HUES64 (cell line): ENCODE measurements around the gene ENTREP1.

Source experiments
- H3K27ac ChIP-seq: 2 replicates; pipeline ENCODE4 v1.7.0; 2013; ENCODE audit warnings: low read depth, low read length, inconsistent platforms
- H3K27me3 ChIP-seq: 2 replicates; pipeline ENCODE4 v1.6.1; 2013; ENCODE audit warnings: mild to moderate bottlenecking, low read length; ENCODE audit not compliant: insufficient read depth
- H3K36me3 ChIP-seq: 2 replicates; pipeline ENCODE4 v1.6.1; 2013; ENCODE audit warnings: mild to moderate bottlenecking, low read length; ENCODE audit not compliant: insufficient read depth
- H3K4me1 ChIP-seq: 2 replicates; pipeline ENCODE4 v1.6.1; 2013; ENCODE audit warnings: mild to moderate bottlenecking, low read length, moderate library complexity; ENCODE audit not compliant: insufficient read depth
- H3K4me3 ChIP-seq: 2 replicates; pipeline ENCODE4 v1.5.1; 2013; ENCODE audit warnings: mild to moderate bottlenecking, low read length, moderate library complexity
- H3K9ac ChIP-seq: 2 replicates; pipeline ENCODE4 v1.6.1; 2013; ENCODE audit warnings: mild to moderate bottlenecking, low read depth, low read length
- H3K9me3 ChIP-seq: 2 replicates; pipeline ENCODE4 v1.6.1; 2013; ENCODE audit warnings: low read depth, low read length; ENCODE audit not compliant: insufficient read depth
- WGBS: fragments of 150-250, 120-280 bp; methylation state at CpG from one replicate; pipeline ENCODE4 v1.1.7; 2013; ENCODE audit warnings: missing lambda C conversion rate; 5-methylcytosine and 5-hydroxymethylcytosine counted together

Gene ENTREP1

GRCh38 chr9:69412741-69413150 lies 87.7 kb downstream of the ENTREP1 start:
- Histone ChIP-seq H3K4me1 (peaks cover 11% of the 10 kb centered on the region; the same call in 1 of the 2 replicates), H3K4me3 (no peak overlapping the region), H3K27me3 (no peaks in the 10 kb centered on the region), H3K27ac (no peak overlapping the region), H3K36me3 (no peaks in the 10 kb centered on the region), H3K9me3 (no peaks in the 10 kb centered on the region), H3K9ac (no peak overlapping the region)
- WGBS = 38% methylated on average over 20 of the region's 20 CpGs

GRCh38 chr9:69420611-69421270 lies 95.7 kb downstream of the ENTREP1 start:
- Histone ChIP-seq H3K9ac (no peak overlapping the region), H3K4me1 (no peaks in the 10 kb centered on the region), H3K9me3 (no peaks in the 10 kb centered on the region; the same call in 1 of the 2 replicates), H3K4me3 (no peak overlapping the region), H3K27ac (no peak overlapping the region), H3K27me3 (no peaks in the 10 kb centered on the region), H3K36me3 (no peaks in the 10 kb centered on the region)
- 93% methylated on average over 10 of the region's 10 CpGs for WGBS

GRCh38 chr9:69421908-69422801 lies 97.1 kb downstream of the ENTREP1 start:
- 63% methylated on average over 16 of the region's 16 CpGs for WGBS
- H3K27me3 ChIP-seq = no peaks in the 10 kb centered on the region
- H3K36me3 ChIP-seq = no peaks in the 10 kb centered on the region
- H3K4me3 ChIP-seq = no peak overlapping the region
- H3K4me1 ChIP-seq = no peaks in the 10 kb centered on the region
- no peak overlapping the region for H3K9ac ChIP-seq
- H3K9me3 ChIP-seq = no peaks in the 10 kb centered on the region; the same call in 1 of the 2 replicates
- no peak overlapping the region for H3K27ac ChIP-seq

DNA sequence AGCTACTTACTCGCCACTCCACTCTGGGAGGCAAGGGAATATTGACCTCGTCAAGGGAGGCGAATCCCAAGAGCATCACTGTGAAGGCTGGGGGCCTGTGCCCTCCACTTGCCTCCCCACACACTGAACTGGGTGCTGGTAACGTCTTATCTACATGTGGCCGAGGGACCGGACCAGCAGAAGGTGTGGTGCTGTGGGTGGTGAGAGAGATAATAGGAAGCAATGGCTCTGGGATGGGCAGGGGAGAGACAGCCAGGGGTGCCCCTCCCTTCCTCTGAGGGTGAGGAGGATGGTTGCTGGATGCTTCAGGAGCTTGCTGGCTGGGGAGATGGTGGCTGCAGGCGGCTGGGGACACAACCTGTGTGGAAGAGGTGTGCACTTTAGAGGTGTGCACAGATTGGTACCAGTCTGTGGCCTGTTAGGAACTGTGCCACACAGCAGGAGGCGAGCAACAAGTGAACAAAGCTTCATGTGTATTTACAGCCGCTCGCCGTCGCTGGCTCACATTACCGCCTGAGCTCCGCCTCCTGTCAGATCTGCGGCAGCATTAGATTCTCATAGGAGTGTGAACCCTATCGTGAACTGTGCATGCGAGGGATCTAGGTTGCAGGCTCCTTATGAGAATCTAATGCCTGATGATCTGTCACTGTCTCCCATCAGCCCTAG lies 100.3 kb downstream of the ENTREP1 start:
- no peak overlapping the region for H3K9ac ChIP-seq
- no peaks in the 10 kb centered on the region for H3K4me1 ChIP-seq
- H3K27me3 ChIP-seq = no peaks in the 10 kb centered on the region
- 93% methylated on average over 17 of the region's 17 CpGs for WGBS
- H3K4me3 ChIP-seq = no peak overlapping the region
- no peaks in the 10 kb centered on the region for H3K36me3 ChIP-seq
- H3K27ac ChIP-seq = no peak overlapping the region
- no peaks in the 10 kb centered on the region for H3K9me3 ChIP-seq

- no peak overlapping the region for H3K9ac ChIP-seq
- H3K27me3 ChIP-seq = no peaks in the 10 kb centered on the region
- H3K27ac ChIP-seq = no peak overlapping the region
- no peak overlapping the region for H3K4me3 ChIP-seq
- 100% methylated on average over 4 of the region's 4 CpGs for WGBS
- no peaks in the 10 kb centered on the region for H3K36me3 ChIP-seq
- no peaks in the 10 kb centered on the region for H3K9me3 ChIP-seq
- H3K4me1 ChIP-seq = no peaks in the 10 kb centered on the region
These were observed 102.3 kb downstream of the ENTREP1 start for GRCh38 chr9:69427286-69427685.

- H3K36me3 ChIP-seq = no peaks in the 10 kb centered on the region
- no peaks in the 10 kb centered on the region for H3K9me3 ChIP-seq
- no peak overlapping the region for H3K27ac ChIP-seq
- H3K4me1 ChIP-seq = no peaks in the 10 kb centered on the region
- H3K4me3 ChIP-seq = no peak overlapping the region
- H3K27me3 ChIP-seq = no peaks in the 10 kb centered on the region
- WGBS = 89% methylated on average over 14 of the region's 15 CpGs
- H3K9ac ChIP-seq = no peak overlapping the region
These were observed 103.2 kb downstream of the ENTREP1 start for GRCh38 chr9:69428017-69428785.

GRCh38 chr9:69429281-69429680 lies 104.3 kb downstream of the ENTREP1 start:
- Histone ChIP-seq H3K27ac (no peak overlapping the region), H3K9ac (no peak overlapping the region), H3K4me3 (no peak overlapping the region), H3K9me3 (no peaks in the 10 kb centered on the region), H3K4me1 (no peaks in the 10 kb centered on the region), H3K36me3 (no peaks in the 10 kb centered on the region), H3K27me3 (no peaks in the 10 kb centered on the region)
- WGBS = 87% methylated on average over 6 of the region's 6 CpGs

- Histone ChIP-seq H3K4me1 (no peaks in the 10 kb centered on the region), H3K9ac (no peak overlapping the region), H3K27ac (no peak overlapping the region), H3K27me3 (no peaks in the 10 kb centered on the region), H3K36me3 (no peaks in the 10 kb centered on the region), H3K4me3 (no peak overlapping the region), H3K9me3 (no peaks in the 10 kb centered on the region)
- WGBS = 85% methylated on average over 4 of the region's 4 CpGs
These were observed 105.2 kb downstream of the ENTREP1 start for GRCh38 chr9:69430206-69430605.

DNA sequence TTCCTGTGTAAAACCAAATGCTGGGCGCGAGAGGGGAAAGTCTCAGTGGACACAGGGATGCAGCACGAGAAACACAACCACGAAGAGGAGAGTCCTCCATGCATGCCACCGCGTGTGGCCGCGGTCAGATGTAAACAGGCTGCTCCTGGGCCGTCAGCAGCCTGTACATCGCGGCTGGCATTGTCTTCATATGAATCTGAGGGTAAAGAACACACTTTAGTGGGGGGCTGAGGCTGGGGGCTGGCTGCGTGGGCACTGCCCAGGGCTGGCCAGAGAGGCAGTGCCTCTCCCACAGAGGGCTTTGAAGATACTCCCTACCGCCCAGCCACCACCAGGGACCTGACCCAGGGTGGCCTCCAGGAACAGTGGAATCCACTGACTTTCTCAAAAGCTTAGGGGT lies 106.2 kb downstream of the ENTREP1 start:
- Histone ChIP-seq H3K9ac (no peak overlapping the region), H3K9me3 (no peaks in the 10 kb centered on the region), H3K27ac (no peak overlapping the region), H3K4me1 (no peaks in the 10 kb centered on the region), H3K27me3 (no peaks in the 10 kb centered on the region), H3K4me3 (no peak overlapping the region), H3K36me3 (no peaks in the 10 kb centered on the region)
- WGBS = 93% methylated on average over 13 of the region's 13 CpGs

DNA sequence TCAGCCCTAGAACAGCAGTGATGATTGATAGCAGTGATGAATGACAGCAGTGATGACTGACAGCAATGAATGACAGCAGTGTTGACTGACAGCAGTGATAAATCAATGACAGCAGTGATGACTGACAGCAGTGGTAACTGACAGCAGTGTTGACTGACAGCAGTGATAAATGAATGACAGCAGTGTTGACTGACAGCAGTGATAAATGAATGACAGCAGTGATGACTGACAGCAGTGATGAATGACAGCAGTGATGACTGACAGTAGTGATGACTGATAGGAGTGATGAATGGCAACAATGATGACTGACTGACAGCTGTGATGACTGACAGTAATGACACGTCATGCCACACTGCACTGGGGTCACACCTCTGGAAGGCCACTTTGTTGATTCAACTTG lies 106.8 kb downstream of the ENTREP1 start:
- no peaks in the 10 kb centered on the region for H3K27me3 ChIP-seq
- H3K27ac ChIP-seq = no peak overlapping the region
- H3K36me3 ChIP-seq = no peaks in the 10 kb centered on the region
- H3K9me3 ChIP-seq = no peaks in the 10 kb centered on the region
- no peaks in the 10 kb centered on the region for H3K4me1 ChIP-seq
- H3K4me3 ChIP-seq = no peak overlapping the region
- WGBS = 94% methylated on average over 1 of the region's 1 CpG
- no peak overlapping the region for H3K9ac ChIP-seq
